GM12892 (cell line): Measurements from ENCODE around the gene TSEN54.

Source experiments
- POLR2A ChIP-seq: IDR thresholded peaks from 2 replicates; pipeline ENCODE4 v1.6.1; 2011; ENCODE audit warnings: low read depth, low read length, control low read depth
- POLR2AphosphoS5 ChIP-seq: IDR thresholded peaks from 2 replicates; pipeline ENCODE4 v1.6.1; 2011; ENCODE audit warnings: low read depth, low read length, control low read depth
- TAF1 ChIP-seq: IDR thresholded peaks from 2 replicates; pipeline ENCODE4 v1.6.1; 2011; ENCODE audit warnings: low read depth, mild to moderate bottlenecking, control low read depth, low read length, borderline replicate concordance

DNA sequence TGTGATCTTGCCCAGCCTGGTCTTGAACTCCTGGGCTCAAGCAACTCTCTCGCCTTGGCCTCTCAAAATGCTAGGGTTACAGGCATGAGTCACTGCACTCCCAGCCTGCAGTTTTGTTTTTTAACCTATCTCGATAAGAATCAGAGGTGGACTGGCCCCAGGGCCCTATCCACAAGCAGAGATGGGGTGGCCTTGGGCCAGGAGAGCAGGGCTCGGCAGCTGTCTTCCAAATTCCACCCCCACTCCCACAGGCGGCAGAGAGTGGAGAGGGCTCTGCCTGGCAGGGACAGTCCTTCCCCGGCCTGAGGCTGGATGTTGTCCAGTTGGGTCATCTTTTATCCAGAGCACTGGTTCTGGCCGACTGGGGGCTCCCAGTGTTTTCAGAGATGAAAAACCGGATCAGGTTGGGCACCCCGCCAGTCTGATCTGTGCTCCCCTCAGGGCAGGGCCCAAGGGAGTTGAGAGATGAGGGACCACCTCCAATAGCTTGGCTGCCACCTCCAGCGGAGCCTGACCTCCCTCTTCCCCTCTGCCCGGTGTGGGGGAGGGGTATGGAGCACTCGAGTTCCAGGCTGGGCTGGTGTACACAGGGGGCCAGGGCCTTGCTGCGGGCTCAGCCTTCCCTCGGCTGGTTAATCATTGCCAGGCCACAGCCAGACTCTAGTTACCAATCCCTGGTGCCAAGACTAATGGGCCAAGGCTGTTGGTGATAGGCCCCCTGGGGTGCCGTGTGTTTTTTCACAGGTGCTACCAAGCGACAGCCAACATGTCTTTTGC, 40.9 kb downstream of the TSEN54 start:
- TF ChIP-seq POLR2AphosphoS5 (no peak), POLR2A (no peak), TAF1 (no peak)
